Measurements from ENCODE around the gene TSSK2.

Gene TSSK2

GRCh38 chr22:19166421-19166820 lies 35.3 kb downstream of the TSSK2 start:
- Histone ChIP-seq H3K79me2 (ENCODE audit: low read length) (peaks cover 10% of the 10 kb centered on the region), H3K9ac (ENCODE audit: low read length) (no peak overlapping the region), H3K4me2 (ENCODE audit: low read length) (no peak overlapping the region), H4K20me1 (ENCODE audit: insufficient read depth, low read length) (no peaks in the 10 kb centered on the region), H3K9me3 (ENCODE audit: insufficient read depth, low read length) (no peaks in the 10 kb centered on the region), H3K27me3 (ENCODE audit: low read depth, low read length) (no peaks in the 10 kb centered on the region), H3K36me3 (replicated peaks; ENCODE audit: low read depth, low read length) (no peaks in the 10 kb centered on the region), H3K4me1 (ENCODE audit: low read length) (peaks cover 8% of the 10 kb centered on the region), H3K27ac (ENCODE audit: low read length) (no peak overlapping the region), H2AFZ (ENCODE audit: low read depth, low read length) (no peak overlapping the region), H3K4me3 (ENCODE audit: low read length) (no peak overlapping the region)
- TF ChIP-seq EZH2phosphoT487 (IDR thresholded peaks at IDR 0.05; ENCODE audit: low read depth) = no peak
- no peak for TF ChIP-seq CTCF (IDR thresholded peaks at IDR 0.05; ENCODE audit: low read depth, low read length)

- H3K9me3 ChIP-seq (ENCODE audit: insufficient read depth, low read length) = no peaks in the 10 kb centered on the region
- peaks cover 8% of the 10 kb centered on the region for H3K4me1 ChIP-seq (ENCODE audit: low read length)
- H3K79me2 ChIP-seq (ENCODE audit: low read length) = peaks cover 19% of the 10 kb centered on the region
- H3K27ac ChIP-seq (ENCODE audit: low read length) = no peak overlapping the region
- H3K4me3 ChIP-seq (ENCODE audit: low read length) = no peak overlapping the region
- H3K27me3 ChIP-seq (ENCODE audit: low read depth, low read length) = no peaks in the 10 kb centered on the region
- H4K20me1 ChIP-seq (ENCODE audit: insufficient read depth, low read length) = no peaks in the 10 kb centered on the region
- no peak for TF ChIP-seq EZH2phosphoT487 (IDR thresholded peaks at IDR 0.05; ENCODE audit: low read depth)
- TF ChIP-seq CTCF (IDR thresholded peaks at IDR 0.05; ENCODE audit: low read depth, low read length) = no peak
- no peak overlapping the region for H3K9ac ChIP-seq (ENCODE audit: low read length)
- no peak overlapping the region for H2AFZ ChIP-seq (ENCODE audit: low read depth, low read length)
- no peaks in the 10 kb centered on the region for H3K36me3 ChIP-seq (replicated peaks; ENCODE audit: low read depth, low read length)
- no peak overlapping the region for H3K4me2 ChIP-seq (ENCODE audit: low read length)
Measured at GRCh38 chr22:19167106-19167869, 36.2 kb downstream of the TSSK2 start.

GRCh38 chr22:19168088-19168890 lies 37.2 kb downstream of the TSSK2 start:
- Histone ChIP-seq H2AFZ (ENCODE audit: low read depth, low read length) (no peak overlapping the region), H3K4me1 (ENCODE audit: low read length) (peaks cover 17% of the 10 kb centered on the region), H3K79me2 (ENCODE audit: low read length) (peaks cover 29% of the 10 kb centered on the region), H4K20me1 (ENCODE audit: insufficient read depth, low read length) (no peaks in the 10 kb centered on the region; the same call in 1 of the 2 replicates), H3K9me3 (ENCODE audit: insufficient read depth, low read length) (no peaks in the 10 kb centered on the region), H3K27ac (ENCODE audit: low read length) (no peak overlapping the region), H3K9ac (ENCODE audit: low read length) (no peak overlapping the region), H3K4me2 (ENCODE audit: low read length) (no peak overlapping the region), H3K27me3 (ENCODE audit: low read depth, low read length) (no peaks in the 10 kb centered on the region), H3K4me3 (ENCODE audit: low read length) (no peak overlapping the region), H3K36me3 (replicated peaks; ENCODE audit: low read depth, low read length) (no peaks in the 10 kb centered on the region)
- TF ChIP-seq EZH2phosphoT487 (IDR thresholded peaks at IDR 0.05; ENCODE audit: low read depth) = no peak
- TF ChIP-seq CTCF (IDR thresholded peaks at IDR 0.05; ENCODE audit: low read depth, low read length) = no peak
